Activated CD8-positive, alpha-beta memory T cell treated with anti-CD3 and anti-CD28 coated beads for 1 hour (primary cell): ENCODE measurements around the gene SLIT3.

Source experiments
- DNase-seq, 2 donors: peaks; one replicate each; pipeline ENCODE4 v3.0.0-alpha.2; 2020; ENCODE audit warnings: low read depth in 1 of 2; ENCODE audit errors: extremely low read depth in 1 of 2

The SLIT3 gene

DNA sequence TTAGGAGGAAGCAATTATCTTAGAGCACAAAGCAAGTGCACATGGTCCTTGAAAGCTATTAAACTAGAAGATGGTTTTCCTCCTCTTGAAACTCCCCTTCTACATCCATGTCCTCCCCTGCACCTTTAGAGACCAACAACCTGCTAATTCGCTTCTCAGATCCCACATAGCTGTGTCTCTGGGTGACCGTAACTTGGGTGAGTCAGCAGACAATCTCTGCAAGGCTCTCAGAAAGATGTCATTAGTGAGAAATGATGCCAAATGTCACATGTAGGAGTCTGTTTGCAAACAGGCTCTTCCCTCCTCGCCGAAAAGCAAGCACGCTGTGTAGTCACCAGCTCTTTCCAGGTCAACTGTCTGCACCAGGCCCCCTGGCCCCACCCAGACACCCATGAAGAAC lies 291.8 kb downstream of the SLIT3 start:
- DNase-seq: no peak

DNA sequence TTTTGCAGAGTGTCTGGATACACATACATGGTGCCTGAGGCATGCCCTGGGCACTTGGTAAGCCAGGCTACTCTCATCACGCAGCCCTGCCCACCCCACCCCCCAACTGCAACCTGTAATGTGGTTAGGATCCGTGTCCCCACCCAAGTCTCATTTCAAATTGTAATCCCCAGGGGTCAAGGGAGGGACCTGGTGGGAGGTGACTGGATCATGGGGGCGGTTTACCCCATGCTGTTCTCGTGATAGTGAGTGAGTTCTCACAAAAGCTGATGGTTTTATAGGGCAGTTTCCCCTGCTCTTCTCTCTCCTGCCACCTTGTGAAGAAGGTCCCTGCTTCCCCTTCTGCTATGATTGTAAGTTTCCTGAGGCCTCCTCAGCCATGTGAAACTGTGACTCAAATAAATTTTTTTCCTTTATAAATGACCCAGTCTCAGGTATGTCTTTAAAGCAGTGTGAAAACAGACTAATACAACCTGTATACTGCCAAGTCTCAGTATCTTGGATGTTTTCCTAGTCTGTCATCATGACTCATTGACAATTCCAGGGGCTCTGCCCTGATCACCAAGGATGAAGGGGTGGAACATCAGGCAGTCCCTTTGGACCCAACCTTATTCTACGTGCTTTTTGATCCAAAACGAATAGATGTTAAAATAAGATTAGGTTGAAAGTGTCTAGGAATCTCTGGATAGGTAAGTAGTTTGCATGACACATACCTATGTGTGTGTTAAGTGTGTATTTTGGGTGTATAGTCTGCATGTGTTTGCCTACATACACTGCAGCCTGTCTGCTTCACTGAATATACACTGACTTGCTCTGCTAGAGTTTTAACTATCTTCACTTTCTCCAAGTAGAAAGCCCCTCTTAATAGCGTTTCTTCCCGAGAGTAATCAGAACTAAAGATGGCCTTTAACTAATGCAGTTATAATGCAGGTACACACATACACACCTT lies 293.8 kb downstream of the SLIT3 start:
- DNase-seq: no peak

DNA sequence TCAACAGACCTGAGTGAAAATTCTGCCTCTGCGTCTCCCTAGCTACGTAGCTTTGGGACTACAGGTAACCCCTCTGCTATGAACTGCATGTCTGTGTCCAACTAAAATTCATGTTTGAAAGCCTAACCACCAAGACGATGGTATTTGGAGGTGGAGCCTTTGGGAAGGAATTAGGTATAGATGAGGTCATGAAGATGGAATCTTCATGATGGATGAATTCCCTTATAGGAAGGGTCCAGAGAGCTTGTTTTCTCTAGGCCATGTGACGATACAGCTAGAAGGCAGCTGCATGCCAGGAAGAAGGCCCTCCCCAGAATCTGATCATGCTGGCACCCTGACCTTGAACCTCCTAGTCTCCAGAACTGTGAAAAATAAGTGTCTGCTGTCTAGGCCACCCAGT lies 296.4 kb downstream of the SLIT3 start:
- DNase-seq: no peak

DNA sequence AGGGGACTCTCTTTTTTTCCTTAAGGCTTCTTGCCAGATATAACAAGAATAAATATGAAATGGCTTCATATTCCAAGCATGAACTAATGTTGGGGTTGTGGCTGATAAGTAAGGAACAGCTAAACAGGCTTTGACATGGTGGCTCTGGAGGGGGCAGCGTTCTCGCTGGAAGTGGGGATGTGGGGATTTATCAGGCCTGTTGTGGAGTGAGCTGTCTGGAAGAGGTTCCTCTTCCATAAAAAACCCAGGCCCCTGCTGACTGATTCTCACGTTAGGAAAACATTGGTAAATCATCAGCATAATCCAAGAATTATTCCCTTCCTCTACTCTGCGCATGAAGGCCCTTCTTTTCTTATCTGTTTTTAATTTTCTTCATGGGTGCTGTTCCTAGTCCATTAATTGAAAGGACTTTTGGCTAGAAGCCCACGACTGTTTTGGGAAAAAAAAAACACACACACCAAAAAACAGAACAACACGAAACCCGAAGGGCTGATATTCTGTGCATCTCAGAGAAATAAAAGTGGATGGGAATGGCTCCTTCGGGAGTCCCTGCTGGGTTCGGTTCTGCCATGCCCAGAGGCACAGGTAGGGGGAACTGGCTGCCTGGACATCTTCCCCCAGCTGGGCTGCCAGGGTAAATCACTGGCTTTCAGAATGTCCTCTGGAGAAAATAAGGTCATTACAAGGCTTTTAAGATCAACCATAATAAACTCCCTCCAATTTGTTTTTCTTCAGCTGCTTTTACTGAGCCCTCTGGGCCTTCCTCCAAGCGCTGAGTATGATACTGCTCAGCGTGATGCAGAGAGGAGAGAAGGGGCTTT lies 297.0 kb downstream of the SLIT3 start:
- DNase-seq: no peak

DNA sequence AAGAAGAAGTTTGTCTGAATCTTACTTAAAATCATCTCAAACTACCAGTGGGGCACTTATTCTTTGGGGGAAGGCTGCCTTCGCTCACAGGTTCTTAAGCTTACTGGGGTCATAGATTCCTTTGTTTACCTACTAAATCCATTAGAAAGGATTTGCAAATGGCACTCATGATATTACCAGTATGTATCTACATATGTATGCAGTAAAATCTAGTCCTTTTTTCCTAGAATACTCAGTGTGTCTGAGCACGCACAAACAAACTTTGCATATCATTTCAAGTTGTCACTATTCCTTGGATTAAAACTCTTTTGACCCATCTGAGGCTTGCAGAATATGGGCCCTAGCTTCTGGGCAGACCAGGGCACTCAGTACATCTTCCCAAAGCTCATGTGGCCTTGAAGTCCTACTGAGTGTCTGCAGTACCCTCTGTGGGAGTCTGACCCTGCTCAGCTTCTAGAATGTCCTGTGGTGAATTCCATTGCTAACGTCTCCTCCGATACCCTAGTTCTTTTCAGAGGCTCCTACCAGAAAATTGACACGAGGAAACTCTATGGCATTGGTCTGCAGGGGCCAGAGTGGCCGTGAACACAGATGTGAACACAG lies 297.9 kb downstream of the SLIT3 start:
- no peak for DNase-seq

DNA sequence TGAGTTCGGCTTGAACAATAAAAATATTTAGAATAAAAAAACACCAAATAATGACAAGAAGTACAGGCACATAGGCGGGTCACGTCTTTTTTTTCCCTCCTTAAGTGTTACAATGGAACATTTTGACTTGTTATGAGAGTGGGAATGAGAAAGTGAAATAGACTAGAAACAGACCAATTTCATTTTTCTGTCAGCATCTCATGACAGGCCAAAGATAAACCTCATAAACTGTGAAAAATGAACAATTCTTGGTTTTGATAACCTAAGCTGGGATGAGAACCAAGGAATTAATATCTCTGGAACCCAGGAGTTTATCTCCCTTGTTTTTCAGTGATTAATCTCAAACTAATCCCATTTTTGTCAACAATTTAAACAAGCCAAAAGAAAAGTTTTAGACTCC lies 299.5 kb downstream of the SLIT3 start:
- DNase-seq: no peak

DNA sequence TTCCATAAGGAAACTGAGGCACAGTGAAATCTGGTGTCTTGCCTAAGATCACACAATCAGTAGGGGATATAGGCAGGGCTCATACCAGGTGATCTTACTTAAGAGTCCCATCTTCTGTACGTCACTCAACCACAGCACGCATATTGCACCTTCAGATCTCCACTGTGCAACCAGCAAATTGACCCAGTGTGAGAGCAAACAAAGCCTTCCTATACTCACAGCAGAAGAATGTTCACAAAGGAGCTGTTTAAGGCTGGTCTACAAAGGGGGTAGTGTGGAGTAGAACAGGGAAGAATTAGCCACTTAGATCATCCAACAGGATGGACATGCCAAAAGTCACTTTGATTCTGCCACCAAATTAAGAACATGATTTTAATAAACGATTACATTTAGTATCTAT lies 305.9 kb downstream of the SLIT3 start:
- no peak for DNase-seq

DNA sequence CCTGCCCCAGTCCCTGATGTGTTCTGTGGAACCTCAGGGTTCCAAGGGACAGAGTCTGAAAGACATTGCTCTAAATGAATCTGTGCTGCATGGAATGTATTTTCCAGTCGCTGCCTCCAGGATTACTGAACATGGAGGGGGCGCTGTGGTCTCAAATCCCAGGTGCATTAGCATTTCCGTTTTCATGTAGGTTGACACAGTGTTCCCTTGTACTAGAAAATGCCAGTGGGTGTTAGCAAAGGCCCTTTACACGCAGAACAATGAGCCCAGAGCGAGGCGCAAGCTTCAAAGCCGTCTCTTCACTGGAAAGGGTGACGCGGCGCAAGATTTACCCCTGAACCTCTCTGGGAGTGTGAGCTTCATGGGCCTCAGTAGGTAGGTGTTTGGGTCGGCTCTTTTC lies 308.3 kb downstream of the SLIT3 start:
- DNase-seq: no peak

DNA sequence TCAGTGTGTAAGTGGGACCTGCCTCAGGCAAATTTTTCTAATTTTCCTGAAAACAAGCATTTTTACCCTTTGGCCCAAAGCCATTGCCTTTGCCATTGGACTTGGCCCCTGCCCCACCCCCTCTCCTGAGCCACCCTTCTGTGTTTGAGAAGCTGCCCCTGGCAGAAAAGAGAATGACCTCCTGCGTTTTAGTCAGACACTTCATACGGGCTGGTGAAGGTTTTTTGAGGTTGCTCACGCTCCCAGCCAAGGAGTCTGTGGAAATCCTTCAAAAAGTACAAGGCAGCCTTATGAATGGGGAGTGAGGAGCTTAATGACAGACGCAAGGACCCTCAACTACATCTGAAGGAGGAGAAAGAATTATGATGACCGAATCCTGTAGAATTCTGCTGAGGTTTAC lies 308.9 kb downstream of the SLIT3 start:
- DNase-seq: no peak

DNA sequence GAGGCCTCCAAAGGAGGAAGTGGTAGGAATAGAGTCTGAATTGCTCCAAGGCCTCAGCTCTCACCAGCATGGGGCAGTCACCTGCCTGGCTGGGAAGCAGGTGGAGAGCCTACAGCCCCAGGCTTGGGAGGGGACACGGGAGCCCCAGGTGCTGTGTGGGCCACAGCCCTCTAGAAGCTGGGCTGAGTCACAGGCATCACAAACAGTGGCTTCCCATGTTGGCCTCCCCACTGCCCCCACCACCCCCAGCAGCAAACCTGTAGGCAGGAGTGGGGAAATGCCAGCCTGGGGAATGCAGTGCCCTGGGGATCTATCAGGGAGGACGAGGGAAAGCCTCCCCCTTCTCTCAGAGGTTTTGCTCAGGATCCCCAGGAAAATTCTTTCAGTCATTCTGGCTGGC lies 309.6 kb downstream of the SLIT3 start:
- no peak for DNase-seq

DNA sequence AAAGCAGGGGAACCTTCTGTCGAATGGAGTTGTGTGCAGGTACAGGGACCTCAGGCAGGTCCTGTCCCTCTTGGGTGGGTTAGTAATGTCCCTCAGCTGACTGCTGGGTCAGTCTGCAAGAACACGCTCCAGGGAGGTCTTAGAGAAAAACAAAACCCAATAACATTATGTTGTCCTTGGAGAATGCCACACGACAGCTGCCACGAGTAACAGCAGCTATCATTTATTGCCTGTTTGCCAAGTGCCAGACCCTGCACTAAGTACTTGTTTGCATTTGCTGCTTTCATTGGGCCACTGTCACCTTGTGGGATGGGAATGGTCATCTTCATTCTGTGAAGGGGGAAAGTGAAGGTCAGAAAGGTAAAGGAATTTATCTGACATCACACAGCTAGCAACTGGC lies 310.3 kb downstream of the SLIT3 start:
- no peak for DNase-seq

DNA sequence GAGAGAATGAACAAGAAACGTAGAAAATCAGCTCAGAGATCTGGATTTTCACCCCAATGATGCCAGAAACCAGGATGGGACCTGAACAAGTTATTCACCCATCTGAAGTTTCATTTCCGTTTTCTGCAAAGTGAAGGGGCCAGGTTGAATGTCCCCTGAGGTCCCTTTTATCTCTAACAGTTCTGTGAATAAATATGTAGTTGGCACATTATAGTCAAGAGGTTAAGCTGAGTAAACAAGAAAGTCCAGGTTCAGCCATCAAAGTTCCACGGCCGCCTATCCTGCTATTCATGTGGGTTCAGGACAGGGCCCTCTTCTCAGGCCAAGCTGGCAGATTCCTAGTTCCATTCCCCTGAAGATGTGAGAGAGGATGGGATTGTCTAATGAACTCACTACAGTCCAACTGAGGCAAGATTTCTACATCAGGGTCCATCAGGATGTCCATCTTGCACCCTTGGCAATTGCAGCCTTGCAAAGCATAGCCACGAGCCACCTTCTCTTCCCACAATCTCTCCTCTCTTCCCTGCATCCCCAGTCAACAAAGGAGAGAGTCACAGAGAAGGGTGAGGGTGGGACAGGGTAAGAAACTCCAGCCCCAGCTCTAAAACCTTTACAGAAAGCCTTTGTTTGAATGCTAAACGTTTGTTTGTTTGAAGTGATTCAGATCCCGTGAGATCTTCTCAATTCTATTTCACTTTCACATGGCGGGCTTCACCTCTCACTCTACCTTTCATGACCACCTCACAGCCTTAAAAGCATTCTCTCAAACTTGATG lies 311.0 kb downstream of the SLIT3 start:
- no peak for DNase-seq

DNA sequence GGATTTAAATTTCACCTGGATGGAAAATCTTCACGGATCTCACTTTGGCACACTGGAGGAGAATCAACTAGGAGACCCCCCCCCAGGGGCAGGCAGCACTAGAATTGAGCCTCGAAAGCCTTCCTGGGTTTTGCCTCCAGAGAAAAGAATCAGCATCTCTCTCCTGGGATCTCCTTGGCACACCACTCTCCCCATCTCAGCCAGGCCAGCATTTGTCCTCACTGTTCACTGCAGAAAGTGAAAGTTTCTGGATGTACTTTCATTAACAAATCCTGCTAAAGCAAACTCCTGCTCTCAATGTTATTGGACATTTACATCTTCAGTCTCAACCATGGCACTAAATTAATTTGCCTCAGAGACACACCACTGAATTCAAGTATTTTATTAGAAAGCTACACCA lies 312.2 kb downstream of the SLIT3 start:
- DNase-seq: no peak

DNA sequence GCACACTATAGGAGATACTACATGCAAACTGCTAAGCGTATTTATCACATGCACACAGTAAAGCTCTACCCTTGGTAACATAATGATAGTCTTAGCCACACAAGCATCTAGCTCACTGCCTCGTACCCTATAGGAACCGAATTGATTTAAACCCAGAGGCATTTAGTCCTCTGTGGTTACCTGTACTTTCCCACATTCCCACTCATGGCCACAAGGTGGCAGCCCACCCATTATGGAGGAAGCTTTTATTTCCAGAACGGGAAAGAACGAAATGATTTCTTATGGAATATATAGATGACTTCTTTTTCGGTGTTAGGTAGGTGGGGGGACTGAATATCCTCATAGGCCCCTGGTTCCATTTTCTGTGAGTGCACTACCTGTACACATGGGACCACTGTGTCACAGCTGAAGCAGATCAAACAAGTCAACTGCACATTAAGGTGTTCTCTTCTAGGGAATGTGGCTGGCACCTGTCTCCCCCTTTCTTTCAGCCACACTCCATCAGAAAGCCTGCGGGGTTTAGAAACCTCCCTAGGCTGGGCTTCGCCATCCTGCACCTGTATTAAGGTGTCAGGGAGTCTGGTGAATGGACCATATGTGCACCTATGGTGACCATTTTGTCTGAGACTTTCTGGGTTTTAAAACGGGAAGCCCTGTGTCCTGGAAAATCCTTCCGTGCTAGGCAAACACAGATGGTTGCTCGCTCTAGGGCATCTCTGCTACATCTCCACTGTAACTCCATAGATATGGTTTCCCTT lies 313.2 kb downstream of the SLIT3 start:
- DNase-seq: peak in 1 of 2 donors; percentile 30

DNA sequence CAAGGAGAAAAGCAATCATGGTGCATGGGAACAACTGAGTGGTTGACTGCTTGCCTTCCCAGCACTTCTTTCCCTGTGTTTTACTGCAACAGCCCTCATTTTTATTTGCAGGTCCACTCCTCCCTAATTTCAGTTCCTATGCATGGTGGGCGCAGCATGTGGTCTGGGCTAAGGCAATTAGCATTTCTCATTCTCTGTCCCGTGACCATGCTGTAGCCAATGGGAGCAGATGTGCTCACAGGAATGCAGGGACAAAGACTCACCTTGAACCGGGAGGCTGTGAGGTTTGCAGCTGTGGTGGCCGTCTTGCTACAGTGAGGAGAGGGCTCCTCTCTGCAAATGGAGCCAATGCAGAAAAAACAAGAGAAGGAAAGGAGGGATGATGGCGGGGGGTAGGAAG lies 315.5 kb downstream of the SLIT3 start:
- DNase-seq: no peak

DNA sequence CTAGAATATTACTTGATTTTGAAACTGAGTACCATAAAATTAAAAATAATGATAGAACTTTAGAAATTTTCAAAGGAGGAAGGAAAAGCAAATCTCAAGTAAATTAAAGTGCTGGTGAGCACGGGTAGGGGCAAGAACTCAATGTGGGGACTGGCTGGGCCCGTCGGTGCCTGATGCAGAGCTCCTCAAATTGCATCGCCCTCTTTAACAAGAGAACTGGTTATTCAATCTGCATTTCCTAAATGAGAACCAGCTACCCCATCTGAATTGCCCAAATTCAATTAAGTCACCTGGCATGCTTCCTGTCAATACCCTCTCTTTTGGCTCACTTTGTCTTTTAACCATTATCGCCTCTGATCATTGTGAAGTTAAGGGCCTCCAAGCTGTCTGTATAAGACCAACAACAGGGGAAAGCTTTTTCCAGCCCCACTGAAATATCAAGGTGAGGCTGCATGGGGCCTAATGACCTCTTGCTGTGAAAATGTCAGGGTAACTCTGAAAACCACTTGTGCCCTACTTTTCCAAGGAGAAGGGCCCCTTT lies 316.7 kb downstream of the SLIT3 start:
- no peak for DNase-seq

DNA sequence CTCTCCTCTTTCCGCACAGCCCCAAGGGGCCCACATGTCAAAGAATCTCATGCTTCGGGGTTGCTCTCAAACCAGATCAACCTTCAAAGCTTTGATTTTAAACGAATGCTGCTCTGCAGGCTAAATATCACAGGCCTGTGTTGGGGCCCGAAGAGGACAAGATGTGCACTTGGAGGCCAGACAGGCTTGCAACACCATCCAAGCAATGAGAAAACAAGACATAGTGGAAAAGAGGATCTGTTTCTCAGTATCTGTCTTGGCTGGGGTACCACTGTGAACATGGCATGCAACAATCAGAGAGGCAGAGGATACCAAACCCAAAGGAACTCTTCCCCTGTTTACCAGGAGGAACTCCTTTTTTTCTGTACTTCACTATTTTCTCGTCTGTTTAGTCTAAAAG lies 321.8 kb downstream of the SLIT3 start:
- no peak for DNase-seq

DNA sequence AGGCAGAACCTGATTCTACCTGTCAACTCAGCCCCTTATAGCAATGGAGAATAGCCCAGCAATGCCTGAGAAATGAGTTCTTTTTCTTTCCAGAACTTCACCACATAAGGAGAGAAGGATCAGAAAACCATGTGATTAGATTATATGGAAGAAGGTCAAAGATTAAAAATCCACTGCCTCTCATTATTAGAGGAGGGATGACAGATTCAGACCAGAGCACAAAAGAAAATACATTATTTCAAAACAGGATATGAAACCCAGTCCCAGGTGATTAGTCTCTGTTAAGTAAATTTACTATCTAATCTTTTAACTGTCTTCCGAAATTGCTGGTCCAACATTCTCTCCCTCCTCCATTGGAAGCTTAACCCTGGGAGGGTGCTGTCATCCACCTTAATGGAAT lies 322.4 kb downstream of the SLIT3 start:
- no peak for DNase-seq

DNA sequence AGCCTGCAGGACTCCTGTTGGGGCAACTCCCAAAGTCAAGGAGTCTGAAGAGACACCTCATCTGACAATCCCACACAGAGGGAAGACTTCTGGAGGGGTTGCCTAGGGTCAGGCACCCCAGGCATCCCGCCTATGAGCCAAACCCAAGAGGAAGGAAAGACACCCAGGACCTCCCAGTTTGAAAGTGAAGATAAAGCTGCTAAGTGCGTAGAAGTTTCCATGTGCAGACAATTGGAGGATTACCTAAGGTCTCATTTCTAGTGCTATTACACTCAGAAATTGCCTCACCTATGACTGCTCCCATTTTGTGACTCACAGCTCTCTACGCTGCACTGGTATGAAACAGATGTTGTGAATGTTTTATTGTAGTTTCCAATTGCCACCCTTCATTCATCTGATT lies 322.9 kb downstream of the SLIT3 start:
- DNase-seq: no peak
